Measurements from ENCODE around the gene WDR72.

DNA sequence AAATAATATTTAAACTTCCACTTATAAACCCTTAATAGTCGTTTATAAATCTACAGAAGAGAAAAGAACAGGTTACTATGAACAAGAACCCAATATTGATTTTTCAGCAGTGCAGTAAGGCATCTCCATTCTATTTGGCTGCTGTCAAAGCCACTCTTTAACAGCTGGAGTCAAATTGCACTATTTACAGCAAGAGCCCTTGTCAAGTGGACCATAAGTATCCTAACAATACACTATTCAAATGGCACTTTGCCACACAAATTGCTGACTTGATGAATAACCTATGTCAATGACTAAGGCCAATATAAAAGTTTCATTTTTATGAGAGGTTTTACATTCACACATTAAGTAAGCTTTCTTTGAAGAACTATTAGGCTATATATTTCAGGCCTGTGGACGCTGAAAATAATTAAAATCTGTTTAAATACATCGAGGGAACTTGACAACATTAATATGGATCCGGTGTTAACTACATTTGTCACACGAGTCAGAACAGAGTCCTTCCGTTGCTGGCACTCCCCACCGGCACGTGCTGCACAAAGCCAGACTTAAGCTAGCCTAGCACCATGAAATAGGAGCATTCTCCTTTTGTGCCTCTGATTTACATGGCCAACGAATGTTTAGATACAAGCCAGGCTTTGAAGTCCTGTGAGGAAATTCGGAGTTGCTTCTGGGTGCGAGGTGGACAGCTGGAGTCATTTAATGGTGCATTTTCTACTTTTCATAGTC lies 100.5 kb downstream of the WDR72 start:
- no peak for TF ChIP-seq SUZ12 (IDR thresholded peaks at IDR 0.05)
- TF ChIP-seq FOXK2 (IDR thresholded peaks at IDR 0.05): no peak
- no peak for TF ChIP-seq CTBP1 (IDR thresholded peaks at IDR 0.05; ENCODE audit: borderline replicate concordance)
- TF ChIP-seq SP1 (IDR thresholded peaks at IDR 0.05): no peak
- no peak for TF ChIP-seq ELF4 (IDR thresholded peaks at IDR 0.05)
- no peak for TF ChIP-seq HDGF (IDR thresholded peaks at IDR 0.05; ENCODE audit: borderline replicate concordance)
- TF ChIP-seq, protein P1, sequence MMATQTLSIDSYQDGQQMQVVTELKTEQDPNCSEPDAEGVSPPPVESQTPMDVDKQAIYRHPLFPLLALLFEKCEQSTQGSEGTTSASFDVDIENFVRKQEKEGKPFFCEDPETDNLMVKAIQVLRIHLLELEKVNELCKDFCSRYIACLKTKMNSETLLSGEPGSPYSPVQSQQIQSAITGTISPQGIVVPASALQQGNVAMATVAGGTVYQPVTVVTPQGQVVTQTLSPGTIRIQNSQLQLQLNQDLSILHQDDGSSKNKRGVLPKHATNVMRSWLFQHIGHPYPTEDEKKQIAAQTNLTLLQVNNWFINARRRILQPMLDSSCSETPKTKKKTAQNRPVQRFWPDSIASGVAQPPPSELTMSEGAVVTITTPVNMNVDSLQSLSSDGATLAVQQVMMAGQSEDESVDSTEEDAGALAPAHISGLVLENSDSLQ (IDR thresholded peaks at IDR 0.05): 0 out of 2 replicates have a peak, but pooled peaks have one; percentile 14
- no peak for TF ChIP-seq FOXA1 (IDR thresholded peaks at IDR 0.05)
- no peak for TF ChIP-seq ZNF384 (IDR thresholded peaks at IDR 0.05)
- TF ChIP-seq NFRKB (IDR thresholded peaks at IDR 0.05): no peak
- TF ChIP-seq L3MBTL2 (conservative IDR thresholded peaks at IDR 0.05): no peak
- TF ChIP-seq TARDBP (IDR thresholded peaks at IDR 0.05): no peak
